Measurements from ENCODE around the gene PNRC1.
A peak's percentile ranks its signal among the peaks of the same experiment; 100 is the strongest.
"Not testable (repeated sequence)": the region's sequence is repeated elsewhere in the genome, so short reads cannot be mapped to it uniquely, and the experiment has no call there.

Gene PNRC1

DNA sequence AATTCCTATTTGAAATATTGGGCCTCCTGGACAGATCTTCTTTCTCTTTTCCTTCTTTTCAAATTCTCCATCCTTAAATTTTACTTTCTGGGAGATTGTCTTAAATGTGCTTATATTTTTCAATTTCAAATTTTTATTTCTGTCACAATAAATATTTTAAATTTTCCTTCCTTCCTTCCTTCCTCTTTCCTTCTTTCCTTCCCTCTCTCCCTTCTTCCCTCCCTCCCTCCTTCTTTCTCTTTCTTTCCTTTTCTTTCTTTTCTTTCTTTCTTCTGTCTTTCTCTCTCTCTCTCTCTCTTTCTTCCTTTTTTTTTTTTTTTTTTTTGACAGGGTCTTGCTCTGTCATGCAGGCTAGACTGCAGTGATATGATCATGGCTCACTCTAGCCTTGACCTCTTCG, 16.7 kb upstream of the PNRC1 start:
- no peak for DNase-seq

DNA sequence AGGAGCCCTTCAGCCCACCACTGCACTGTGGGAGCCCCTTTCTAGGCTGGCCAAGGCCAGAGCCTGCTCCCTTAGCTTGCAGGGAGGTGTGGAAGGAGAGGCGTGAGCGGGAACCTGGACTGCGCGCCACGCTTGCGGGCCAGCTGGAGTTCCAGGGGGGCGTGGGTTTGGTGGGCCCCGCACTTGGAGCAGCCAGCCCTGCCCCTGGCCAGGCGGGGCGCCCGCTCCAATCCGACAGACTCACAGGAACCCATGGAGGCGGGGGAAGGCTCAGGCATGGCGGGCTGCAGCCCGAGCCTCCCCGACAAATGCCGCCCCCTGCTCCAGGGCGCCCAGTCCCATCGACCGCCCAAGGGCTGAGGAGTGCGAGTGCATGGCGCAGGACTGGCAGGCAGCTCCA, 15.6 kb upstream of the PNRC1 start:
- not testable (repeated sequence) for DNase-seq

- DNase-seq = not testable (repeated sequence)
Measured at GRCh38 chr6:89066121-89066520, 14.4 kb upstream of the PNRC1 start.

GRCh38 chr6:89066940-89067646, 13.5 kb upstream of the PNRC1 start:
- DNase-seq = no peak

- no peak for DNase-seq
Measured at GRCh38 chr6:89067796-89068195, 12.8 kb upstream of the PNRC1 start.

- no peak for DNase-seq
Measured at GRCh38 chr6:89068695-89069094, 11.9 kb upstream of the PNRC1 start.

- no peak for DNase-seq
Measured at GRCh38 chr6:89069536-89070163, 10.9 kb upstream of the PNRC1 start.

- no peak for DNase-seq
Measured at GRCh38 chr6:89071036-89071435, 9.5 kb upstream of the PNRC1 start.

DNA sequence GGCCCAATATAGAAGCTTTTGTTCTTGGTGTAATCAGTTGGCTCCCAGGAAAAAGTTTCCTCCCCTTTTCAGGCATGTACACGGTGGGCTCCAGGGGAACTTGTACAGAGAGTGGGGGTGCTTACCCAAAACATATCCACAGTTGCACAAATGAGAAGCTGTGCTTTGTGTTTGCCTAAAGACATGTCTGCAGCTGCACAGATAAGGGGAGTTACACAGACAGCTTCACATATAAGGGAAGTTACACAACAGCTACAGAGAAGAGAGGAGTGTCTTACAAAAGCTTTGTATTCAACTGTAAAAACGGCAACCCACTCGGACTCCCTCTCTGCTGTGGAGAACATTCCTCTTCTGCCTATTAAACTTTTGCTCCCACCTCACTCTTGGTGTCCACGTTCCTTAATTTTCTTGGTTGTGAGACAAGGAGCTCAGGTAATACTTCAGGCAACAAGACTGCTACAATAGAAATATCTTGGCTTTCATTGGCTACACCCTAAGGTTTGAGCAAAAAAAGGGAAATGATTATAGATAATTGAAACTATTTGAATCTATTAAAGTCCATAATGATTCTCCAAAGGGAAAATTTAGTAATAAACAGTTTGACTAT, 7.4 kb upstream of the PNRC1 start:
- DNase-seq = no peak

GRCh38 chr6:89073840-89074239, 6.7 kb upstream of the PNRC1 start:
- DNase-seq = no peak

DNA sequence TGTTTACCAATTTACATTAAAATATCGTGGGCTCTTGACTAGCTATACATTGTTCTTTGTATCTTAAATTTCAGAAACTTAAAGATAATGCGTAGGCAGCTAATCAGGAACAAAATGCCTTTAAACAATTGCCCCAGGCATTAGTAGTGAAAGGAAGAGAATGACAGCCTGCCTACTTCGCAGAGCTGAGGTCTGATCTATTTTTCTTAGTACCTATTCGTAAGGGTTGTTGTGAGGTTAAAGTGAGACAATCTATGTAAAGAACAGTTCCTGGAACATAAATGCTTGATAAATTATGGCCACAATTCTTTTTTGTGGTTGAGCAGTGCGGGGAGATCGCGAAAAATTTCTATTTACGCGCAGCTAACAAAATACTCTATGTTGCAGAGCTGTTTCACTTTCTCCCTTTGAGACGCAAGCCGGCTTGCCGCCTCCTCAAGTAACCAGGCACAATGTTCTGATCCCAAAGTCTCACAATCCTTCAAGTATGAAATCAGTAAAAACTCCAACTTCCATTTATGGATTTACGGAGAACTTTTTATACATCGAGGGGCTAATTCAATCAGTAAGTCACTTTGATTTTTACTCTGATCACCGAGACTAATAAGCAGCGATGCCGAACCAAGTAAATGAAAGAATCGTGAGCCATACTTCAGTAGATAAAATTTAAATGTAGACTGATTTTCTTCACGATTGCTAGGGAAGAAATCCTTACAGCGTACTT, 878 bp upstream of the PNRC1 start:
- peak; percentile 38 for DNase-seq

DNA sequence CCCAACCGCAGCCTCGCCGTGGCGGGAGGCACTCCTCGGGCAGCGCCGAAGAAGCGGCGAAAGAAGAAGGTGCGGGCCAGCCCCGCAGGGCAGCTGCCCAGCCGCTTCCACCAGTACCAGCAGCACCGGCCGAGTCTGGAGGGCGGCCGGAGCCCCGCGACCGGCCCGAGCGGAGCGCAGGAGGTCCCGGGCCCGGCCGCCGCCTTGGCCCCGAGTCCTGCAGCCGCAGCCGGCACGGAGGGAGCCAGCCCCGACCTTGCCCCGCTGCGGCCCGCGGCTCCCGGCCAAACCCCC, 525 bp downstream of the PNRC1 start:
- DNase-seq = no peak

DNA sequence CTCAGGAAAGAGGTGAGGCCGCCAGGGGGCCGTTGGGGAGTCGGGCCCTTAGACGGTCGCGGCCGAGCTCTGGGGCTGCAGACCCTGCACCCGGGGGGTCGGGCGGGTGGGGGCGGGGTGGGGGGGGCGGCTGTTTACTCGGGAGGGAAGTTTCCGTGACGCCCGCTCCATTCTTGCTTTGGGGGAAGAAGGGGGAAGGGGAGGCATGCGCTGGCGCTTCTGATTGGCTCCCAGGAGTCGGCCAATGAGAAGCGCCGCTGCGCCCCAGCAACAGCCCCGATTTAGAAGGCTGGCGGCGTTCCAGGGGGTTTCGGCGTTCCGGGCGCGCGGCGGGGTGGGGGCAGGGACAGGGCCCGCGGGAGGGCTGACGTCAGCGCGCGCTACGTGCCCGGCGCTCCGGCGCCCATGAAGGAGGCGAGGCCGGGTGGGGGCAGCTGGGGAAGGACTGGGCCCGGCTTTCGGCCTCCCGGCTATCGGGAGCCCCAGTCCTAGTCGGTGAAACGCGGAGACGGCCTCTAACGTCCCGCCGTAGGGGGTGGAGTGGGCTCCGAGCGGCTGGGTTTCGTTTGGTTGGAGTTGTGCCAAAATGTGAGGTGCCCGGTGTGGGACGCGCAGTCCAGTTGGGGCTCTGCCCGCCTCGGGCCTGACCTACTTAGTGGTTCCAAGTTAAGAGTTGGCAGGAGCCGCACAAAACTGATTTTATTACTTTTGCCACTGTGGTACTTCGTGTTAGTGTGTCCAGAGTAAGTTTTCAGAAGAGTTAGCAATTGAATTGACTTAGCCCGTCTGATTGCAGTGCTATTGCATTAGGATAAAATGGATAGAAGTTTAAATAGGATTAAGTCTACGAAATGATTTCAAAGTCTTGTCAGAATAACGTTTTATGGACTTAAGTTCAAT, 1.1 kb downstream of the PNRC1 start:
- peak; percentile 99 for DNase-seq

- no peak for DNase-seq
Measured at GRCh38 chr6:89082486-89082891, 1.9 kb downstream of the PNRC1 start.

GRCh38 chr6:89084542-89084941, 4.0 kb downstream of the PNRC1 start:
- no peak for DNase-seq

DNA sequence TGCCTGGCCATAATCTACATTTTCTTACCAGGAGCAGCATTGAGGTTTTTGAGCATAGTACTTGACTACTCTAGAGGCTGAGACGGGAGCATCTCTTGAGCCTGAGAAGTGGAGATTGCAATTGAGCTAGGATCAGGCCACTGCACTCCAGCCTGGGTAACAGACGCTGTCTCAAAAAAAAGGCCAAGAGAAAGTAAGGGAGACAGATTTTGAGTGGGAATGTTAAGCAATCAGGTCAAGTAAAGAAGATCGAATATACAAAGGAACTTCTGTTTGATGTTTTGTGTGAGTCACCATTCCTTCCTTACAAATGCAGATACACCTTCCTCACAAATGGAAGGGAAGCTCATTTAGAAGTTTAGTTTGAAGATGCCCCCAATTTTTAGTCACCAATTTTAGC, 4.4 kb downstream of the PNRC1 start:
- DNase-seq = no peak

DNA sequence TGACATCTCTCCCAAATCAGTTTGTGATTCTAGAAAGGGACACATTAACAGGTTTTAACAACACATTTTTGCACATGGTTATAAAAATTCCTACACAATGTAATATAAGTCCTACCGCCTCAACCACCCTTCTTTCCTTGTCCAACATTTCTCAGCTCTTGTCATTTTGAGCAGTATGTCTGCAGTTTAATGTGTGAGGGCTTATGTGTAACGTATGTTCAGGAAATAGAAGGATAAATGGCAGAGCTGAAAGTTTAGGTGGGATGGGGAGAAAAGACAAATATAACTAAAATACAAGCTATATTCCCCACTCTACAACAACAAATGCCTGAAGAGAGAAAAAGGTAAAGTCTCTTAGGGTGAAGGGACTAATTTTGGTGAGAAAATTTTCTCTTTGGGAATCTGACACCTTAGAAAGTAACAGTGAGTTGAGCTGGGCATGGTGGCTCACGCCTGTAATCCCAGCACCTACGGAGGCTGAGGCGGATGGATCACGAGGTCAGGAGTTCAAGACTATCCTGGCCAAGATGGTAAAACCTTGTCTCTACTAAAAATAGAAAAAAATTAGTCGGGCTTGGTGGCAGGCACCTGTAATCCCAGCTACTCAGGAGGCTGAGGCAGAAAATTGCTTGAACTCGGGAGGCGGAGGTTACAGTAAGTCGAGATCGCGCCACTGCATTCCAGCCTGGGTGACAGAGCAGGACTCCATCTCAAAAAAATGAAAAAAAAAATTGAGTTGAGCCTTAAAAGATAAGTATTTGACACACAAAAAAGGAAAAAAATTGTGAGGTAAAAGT, 5.1 kb downstream of the PNRC1 start:
- no peak for DNase-seq

DNA sequence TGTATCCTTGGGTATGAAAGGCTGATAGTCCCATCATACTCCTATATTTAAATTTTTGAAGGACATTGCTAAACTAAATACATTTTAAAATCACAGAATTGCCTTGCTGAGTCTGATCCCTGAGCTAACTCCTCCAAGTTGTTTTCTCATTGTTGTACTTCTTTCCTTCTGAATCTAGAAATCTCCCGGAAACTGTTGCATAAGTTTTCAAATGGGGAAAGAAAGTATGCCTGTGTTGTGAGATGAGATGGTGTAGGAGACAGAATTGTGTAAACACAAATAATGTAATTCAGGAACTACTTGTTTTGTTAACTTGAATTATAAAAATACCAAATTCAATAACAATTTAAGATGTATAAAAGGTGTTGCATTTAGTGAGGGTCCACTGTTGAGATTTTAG, 7.3 kb downstream of the PNRC1 start:
- no peak for DNase-seq

- DNase-seq = no peak
Measured at GRCh38 chr6:89098461-89098860, 17.9 kb downstream of the PNRC1 start.

DNA sequence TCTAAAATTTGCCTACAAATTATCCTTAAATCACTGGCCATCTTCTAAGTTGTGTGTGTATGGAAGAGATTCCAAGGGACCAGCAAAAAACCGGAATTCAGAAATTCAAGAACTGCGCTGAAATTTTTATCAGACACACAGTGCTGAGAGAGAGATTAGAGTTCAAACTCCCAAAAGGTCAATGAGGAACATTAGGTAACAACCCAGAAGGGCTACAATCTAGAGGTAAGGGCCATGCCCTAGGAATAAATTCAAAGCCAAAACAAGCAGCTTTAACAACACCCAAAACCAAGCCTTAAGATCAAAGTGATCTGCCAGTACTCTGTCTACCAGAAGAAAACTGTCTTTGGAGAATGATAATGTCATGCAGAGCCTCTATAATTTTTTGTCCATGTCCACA, 19.6 kb downstream of the PNRC1 start:
- DNase-seq = no peak

DNA sequence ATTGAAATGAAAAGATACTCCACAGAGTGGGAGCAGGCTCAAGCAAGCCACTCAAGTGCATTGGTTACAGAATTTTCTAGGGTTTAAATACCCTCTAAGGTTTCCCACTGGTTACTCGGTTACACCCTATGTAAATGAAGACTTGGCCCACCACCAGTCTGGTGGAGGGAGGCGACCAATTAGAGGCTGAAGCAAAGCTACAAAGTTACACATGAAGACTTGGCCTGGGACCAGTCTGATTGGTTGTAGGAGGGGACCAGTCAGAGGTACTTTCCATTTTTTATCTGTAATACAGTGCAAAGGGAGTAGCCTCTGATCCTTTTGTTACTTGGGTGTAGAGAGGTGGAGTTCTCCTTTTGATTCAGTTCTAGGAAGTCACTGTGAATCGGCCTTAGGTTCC, 29.7 kb downstream of the PNRC1 start:
- DNase-seq = no peak

DNA sequence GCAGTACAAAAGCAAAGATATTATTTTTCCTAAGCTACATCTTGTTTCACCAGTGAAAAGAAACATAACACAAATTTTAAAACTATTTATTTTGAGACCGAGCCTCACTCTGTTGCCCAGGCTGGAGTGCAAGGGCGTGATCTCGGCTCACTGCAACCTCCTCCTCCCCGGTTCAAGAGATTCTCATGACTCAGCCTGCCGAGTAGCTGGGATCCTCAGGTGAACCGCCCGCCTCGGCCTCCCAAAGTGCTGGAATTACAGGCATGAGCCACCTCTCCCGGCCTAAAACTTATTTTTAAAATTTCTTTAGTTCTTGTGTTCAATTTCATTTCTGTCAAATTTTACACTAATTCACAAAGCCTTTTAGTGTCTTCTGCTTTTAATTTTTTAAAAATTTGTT, 31.4 kb downstream of the PNRC1 start:
- no peak for DNase-seq
